Natural killer cell (primary cell): Measurements from ENCODE around the gene RYR3. TPM values are rescaled to one million over a fixed set of nuclear protein-coding genes. Genes with fewer than 3 reads are reported as not detected.

Experiments
- ATAC-seq, 3 donors: fragments of 150-1000 bp in 2 of 3; fragments of 200-7000 bp in 1 of 3; cut with Tn5 transposase; 1 replicate in 1 of 3; 2 replicates in 2 of 3; pipeline ENCODE4 v1.10.0; 2021; ENCODE audit warnings: mild to moderate bottlenecking in 2 of 3, moderate library complexity in 2 of 3
- DNase-seq, 2 donors: peaks; one replicate each; pipeline versions ENCODE4 v3.0.0 to v3.0.0-alpha.2; 2013 to 2021; ENCODE audit warnings: mixed read lengths in 1 of 2
- H3K27ac ChIP-seq: one replicate; pipeline ENCODE4 v1.5.1; 2013; ENCODE audit warnings: mild to moderate bottlenecking, low read length
- H3K27me3 ChIP-seq: one replicate; pipeline ENCODE4 v1.6.1; 2013; ENCODE audit warnings: low read length; ENCODE audit not compliant: control insufficient read depth, insufficient read depth
- H3K36me3 ChIP-seq: one replicate; pipeline ENCODE4 v1.6.1; 2013; ENCODE audit warnings: low read length; ENCODE audit not compliant: control insufficient read depth, insufficient read depth
- H3K4me1 ChIP-seq: one replicate; pipeline ENCODE4 v1.6.1; 2013; ENCODE audit warnings: low read length; ENCODE audit not compliant: control insufficient read depth, insufficient read depth
- H3K4me3 ChIP-seq: one replicate; pipeline ENCODE4 v1.5.1; 2013; ENCODE audit warnings: low read length
- H3K9me3 ChIP-seq: one replicate; pipeline ENCODE4 v1.6.1; 2013; ENCODE audit warnings: low read length; ENCODE audit not compliant: control insufficient read depth, insufficient read depth
- H3K27ac Mint-ChIP-seq, 2 donors: one replicate each; pipeline ENCODE4 v1.8.0; 2022; ENCODE audit warnings: mild to moderate bottlenecking in 2 of 2, mixed read lengths in 2 of 2, moderate library complexity in 1 of 2
- H3K27me3 Mint-ChIP-seq, 2 donors: one replicate each; pipeline ENCODE4 v1.8.0; 2022; ENCODE audit warnings: low read depth in 2 of 2, mixed read lengths in 2 of 2
- H3K36me3 Mint-ChIP-seq: one replicate; pipeline ENCODE4 v1.8.0; 2022; ENCODE audit warnings: mixed read lengths
- H3K4me1 Mint-ChIP-seq, 2 donors: one replicate each; pipeline ENCODE4 v1.8.0; 2022; ENCODE audit warnings: mixed read lengths in 2 of 2
- H3K4me3 Mint-ChIP-seq: one replicate; pipeline ENCODE4 v1.8.0; 2022; ENCODE audit warnings: mild to moderate bottlenecking, moderate library complexity, mixed read lengths
- H3K9me3 Mint-ChIP-seq, 2 donors: one replicate each; pipeline ENCODE4 v1.8.0; 2022; ENCODE audit warnings: mixed read lengths in 2 of 2
- CTCF ChIP-seq: fragments of 200-600 bp; IDR thresholded peaks from one replicate; pipeline ENCODE4 v1.8.0; 2022; ENCODE audit warnings: antibody characterized with exemption
- WGBS: methylation state at CpG from one replicate; pipeline ENCODE4 v1.1.7; 2013; ENCODE audit warnings: missing lambda C conversion rate; ENCODE audit not compliant: insufficient coverage; 5-methylcytosine and 5-hydroxymethylcytosine counted together
- intact Hi-C: fragments of 100-400 bp; cut with micrococcal nuclease; formaldehyde crosslinking; loops from one replicate; pipeline ENCODE4 v1.14.2; 2022
- total RNA-seq, 4 donors: library from RNA; stranded (reverse); fragments of 120-200 nt in 1 of 4; gene quantifications; one replicate each; pipeline versions ENCODE4 v1.2.3 to v1.2.4, GENCODE V29; 2013 to 2022

The RYR3 gene
- total RNA-seq, 3 donors from 2014 or later (not counting 1 experiment from before 2014, with no cell fraction given) = 0.09 to 6.2 TPM; not detected in 1

GRCh38 chr15:33304924-33305323, 5.8 kb upstream of the RYR3 start:
- Histone ChIP-seq H3K27me3 (peaks cover 6% of the 10 kb centered on the region), H3K9me3 (no peaks in the 10 kb centered on the region), H3K4me3 (no peak overlapping the region), H3K36me3 (no peaks in the 10 kb centered on the region), H3K4me1 (no peaks in the 10 kb centered on the region), H3K27ac (no peak overlapping the region)
- 77% methylated on average over 5 of the region's 5 CpGs for WGBS
- TF ChIP-seq CTCF = no peak
- peaks cover 22 to 36% of the 10 kb centered on the region in 2 donors for H3K27me3 Mint-ChIP-seq
- no peak overlapping the region for H3K27ac Mint-ChIP-seq
- no peaks in the 10 kb centered on the region for H3K9me3 Mint-ChIP-seq
- intact Hi-C loops = no loop called here
- ATAC-seq (no peak), DNase-seq (no peak)
- H3K36me3 Mint-ChIP-seq = no peaks in the 10 kb centered on the region
- no peaks in the 10 kb centered on the region for H3K4me1 Mint-ChIP-seq
- no peak overlapping the region for H3K4me3 Mint-ChIP-seq

GRCh38 chr15:33309602-33310276, 1.0 kb upstream of the RYR3 start:
- no peak for DNase-seq
- H3K27ac Mint-ChIP-seq = no peak overlapping the region
- H3K9me3 ChIP-seq = no peaks in the 10 kb centered on the region
- no peaks in the 10 kb centered on the region for H3K9me3 Mint-ChIP-seq
- intact Hi-C loops = no loop called here
- H3K36me3 Mint-ChIP-seq = no peaks in the 10 kb centered on the region
- H3K4me3 ChIP-seq = no peak overlapping the region
- no peak overlapping the region for H3K27ac ChIP-seq
- 45% methylated on average over 5 of the region's 7 CpGs for WGBS
- peaks cover 36 to 54% of the 10 kb centered on the region in 2 donors for H3K27me3 Mint-ChIP-seq
- no peaks in the 10 kb centered on the region for H3K36me3 ChIP-seq
- peaks cover 0 to 5% of the 10 kb centered on the region in 2 donors for H3K4me1 Mint-ChIP-seq
- no peak for ATAC-seq
- peaks cover 8% of the 10 kb centered on the region for H3K27me3 ChIP-seq
- no peaks in the 10 kb centered on the region for H3K4me1 ChIP-seq
- no peak overlapping the region for H3K4me3 Mint-ChIP-seq
- TF ChIP-seq CTCF = no peak

GRCh38 chr15:33311312-33311971, 675 bp downstream of the RYR3 start:
- Histone ChIP-seq H3K27ac (no peak overlapping the region), H3K4me1 (no peaks in the 10 kb centered on the region), H3K27me3 (peaks cover 8% of the 10 kb centered on the region), H3K36me3 (no peaks in the 10 kb centered on the region), H3K4me3 (no peak overlapping the region), H3K9me3 (no peaks in the 10 kb centered on the region)
- Mint-ChIP-seq H3K27ac (no peak overlapping the region), H3K36me3 (no peaks in the 10 kb centered on the region), H3K9me3 (no peaks in the 10 kb centered on the region), H3K4me1 (peaks cover 0 to 5% of the 10 kb centered on the region in 2 donors), H3K27me3 (peaks cover 33 to 49% of the 10 kb centered on the region in 2 donors), H3K4me3 (no peak overlapping the region)
- intact Hi-C loops = no loop called here
- WGBS = 4% methylated on average over 38 of the region's 38 CpGs
- no peak for ATAC-seq
- TF ChIP-seq CTCF = no peak
- no peak for DNase-seq
